ENCODE data around the gene PCYT2. TPM values are rescaled to one million over a fixed set of nuclear protein-coding genes. Genes with fewer than 3 reads are reported as not detected.

PCYT2 gene
- total RNA-seq, 1 experiment from 2014 or later: 31.4 TPM

DNA sequence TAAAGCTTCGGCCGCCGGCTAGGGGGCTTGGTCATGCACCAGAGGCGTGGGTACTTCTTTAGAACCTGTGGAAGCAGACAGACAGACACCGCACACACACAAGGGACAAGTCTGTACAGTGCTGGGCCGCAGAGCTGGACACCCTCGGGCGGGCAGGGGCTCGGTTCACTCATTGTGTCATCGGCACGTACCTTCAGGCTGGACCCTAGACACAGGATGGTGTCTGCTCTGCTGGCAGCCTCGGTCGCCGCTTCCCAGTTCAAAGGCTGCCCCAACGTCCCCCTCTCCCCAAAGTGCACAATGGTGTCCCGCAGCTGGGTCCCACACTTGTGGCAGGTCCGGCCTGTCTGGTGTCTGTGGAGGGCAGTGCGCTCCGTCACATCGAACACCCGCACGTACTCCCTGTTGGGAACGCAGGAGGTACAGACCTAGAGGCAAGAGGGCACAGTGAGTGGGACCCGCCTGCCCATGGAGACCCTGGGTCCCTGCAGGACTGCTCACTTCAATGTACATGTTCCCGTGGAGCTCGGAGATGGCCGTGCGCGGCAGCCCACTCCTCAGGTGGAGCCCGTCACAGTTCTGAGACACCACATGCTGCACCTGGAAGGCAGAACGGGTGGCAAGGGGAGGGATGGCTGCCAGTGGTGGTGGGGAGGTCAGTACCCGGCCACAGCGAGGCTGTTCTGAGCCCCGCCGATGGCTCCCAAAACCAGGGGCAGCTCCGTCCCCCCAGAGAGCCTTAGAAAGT lies 3.1 kb upstream of the PCYT2 start:
- H3K36me3 Mint-ChIP-seq: peaks cover 17% of the 10 kb centered on the region
- H3K4me1 Mint-ChIP-seq: peaks cover 16% of the 10 kb centered on the region
- CTCF ChIA-PET: no interaction called here
- no peak for ATAC-seq
- no peak overlapping the region for H3K4me3 Mint-ChIP-seq
- DNase-seq (ENCODE audit: low spot score): no peak
- no peak overlapping the region for H3K27ac Mint-ChIP-seq
- no peaks in the 10 kb centered on the region for H3K27me3 Mint-ChIP-seq (ENCODE audit: low read depth)
- H3K9me3 Mint-ChIP-seq: no peaks in the 10 kb centered on the region
- POLR2A ChIA-PET: interaction anchor here (2.0 kb wide), 1 partner anchor 9 kb away, joined by 7 read pairs; no protein-coding TSS in a partner anchor
- TF ChIP-seq, protein P1, sequence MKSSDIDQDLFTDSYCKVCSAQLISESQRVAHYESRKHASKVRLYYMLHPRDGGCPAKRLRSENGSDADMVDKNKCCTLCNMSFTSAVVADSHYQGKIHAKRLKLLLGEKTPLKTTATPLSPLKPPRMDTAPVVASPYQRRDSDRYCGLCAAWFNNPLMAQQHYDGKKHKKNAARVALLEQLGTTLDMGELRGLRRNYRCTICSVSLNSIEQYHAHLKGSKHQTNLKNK (CRISPR knock-in tag; IDR thresholded peaks at IDR 0.05): no peak
- TF ChIP-seq USF2 (CRISPR knock-in tag; IDR thresholded peaks at IDR 0.05) (no peak), NR3C1 (CRISPR knock-in tag; conservative IDR thresholded peaks at IDR 0.05; ENCODE audit: low read depth) (no peak), PRDM15 (CRISPR knock-in tag; IDR thresholded peaks at IDR 0.05) (no peak), PREB (CRISPR knock-in tag; IDR thresholded peaks at IDR 0.05; ENCODE audit: borderline replicate concordance) (no peak), ATF1 (CRISPR knock-in tag; IDR thresholded peaks at IDR 0.05) (no peak), SP1 (CRISPR knock-in tag; conservative IDR thresholded peaks at IDR 0.05) (no peak), ZNF416 (CRISPR knock-in tag; IDR thresholded peaks at IDR 0.05) (no peak), SMAD4 (CRISPR knock-in tag; IDR thresholded peaks at IDR 0.05) (no peak), ZNF423 (CRISPR knock-in tag; IDR thresholded peaks at IDR 0.05) (no peak), ZNF512 (CRISPR knock-in tag; IDR thresholded peaks at IDR 0.05; ENCODE audit: borderline replicate concordance) (no peak), JUN (CRISPR knock-in tag; IDR thresholded peaks at IDR 0.05) (no peak), ETV6 (CRISPR knock-in tag; IDR thresholded peaks at IDR 0.05) (no peak), ZNF317 (CRISPR knock-in tag; IDR thresholded peaks at IDR 0.05; ENCODE audit: borderline replicate concordance, low read depth) (no peak), ARID4B (CRISPR knock-in tag; IDR thresholded peaks at IDR 0.05; ENCODE audit: borderline replicate concordance) (no peak), ATF6 (CRISPR knock-in tag; IDR thresholded peaks at IDR 0.05) (no peak), SOX15 (CRISPR knock-in tag; IDR thresholded peaks at IDR 0.05) (no peak)
- TF ChIP-seq, protein P2, sequence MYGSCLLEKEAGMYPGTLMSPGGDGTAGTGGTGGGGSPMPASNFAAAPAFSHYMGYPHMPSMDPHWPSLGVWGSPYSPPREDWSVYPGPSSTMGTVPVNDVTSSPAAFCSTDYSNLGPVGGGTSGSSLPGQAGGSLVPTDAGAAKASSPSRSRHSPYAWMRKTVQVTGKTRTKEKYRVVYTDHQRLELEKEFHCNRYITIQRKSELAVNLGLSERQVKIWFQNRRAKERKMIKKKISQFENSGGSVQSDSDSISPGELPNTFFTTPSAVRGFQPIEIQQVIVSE (CRISPR knock-in tag; IDR thresholded peaks at IDR 0.05; ENCODE audit: borderline replicate concordance): no peak
